ENCODE data around the gene FAM236C. TPM values are rescaled to one million over a fixed set of nuclear protein-coding genes. Genes with fewer than 3 reads are reported as not detected.

The FAM236C gene
- not detected in 2 replicates for total RNA-seq

GRCh38 chrX:72912315-72912714 lies at the start of gene FAM236C:
TSS of gene FAM236C (plus strand) at chrX:72912615. CDS start at chrX:72912715, 100 bp downstream.

GRCh38 chrX:72937906-72938305 lies 25.5 kb downstream of the FAM236C start, which contains the start of gene FAM236A:
TSS of gene FAM236A (plus strand) at chrX:72938206. CDS start at chrX:72938263, 57 bp downstream.

GRCh38 chrX:72943819-72944169 lies 31.4 kb downstream of the FAM236C start, which contains the start of gene DMRTC1:
TSS of gene DMRTC1 (minus strand) at chrX:72943837. CDS start at chrX:72875694, 68,143 bp downstream.

Other genes with a start within 250 kb of the FAM236C start
- 6.1 and 7.6 TPM in 2 replicates for gene PHKA1, start 198.3 kb upstream of the FAM236C start, total RNA-seq
- not detected in 2 replicates for gene DMRTC1B, start 135.7 kb upstream of the FAM236C start, total RNA-seq
- not detected in 2 replicates for gene FAM236B, start 130.0 kb upstream of the FAM236C start, total RNA-seq
- gene FAM236D, start 104.4 kb upstream of the FAM236C start, total RNA-seq = not detected in 2 replicates
- not detected in 2 replicates for gene FAM236A, start 25.6 kb downstream of the FAM236C start, total RNA-seq
- not detected in 2 replicates for gene DMRTC1, start 31.2 kb downstream of the FAM236C start, total RNA-seq
- not detected in 2 replicates for gene PABPC1L2B, start 90.3 kb downstream of the FAM236C start, total RNA-seq
- gene PABPC1L2A, start 166.9 kb downstream of the FAM236C start, total RNA-seq = not detected in 2 replicates